Measurements from ENCODE around the gene ACAP2. TPM values are rescaled to one million over a fixed set of nuclear protein-coding genes. Genes with fewer than 3 reads are reported as not detected.
"Not testable (repeated sequence)": the region's sequence is repeated elsewhere in the genome, so short reads cannot be mapped to it uniquely, and the experiment has no call there.

The ACAP2 gene
- total RNA-seq, 1 donor from 2014 or later, result 36.5 TPM

GRCh38 chr3:195443391-195443989 is 670 bp upstream of the ACAP2 start:
- DNase-seq (ENCODE audit: low read depth in 2 of 2), result peak in 1 of 2 donors; percentile 5

GRCh38 chr3:195441992-195442572 is 738 bp downstream of the ACAP2 start:
- peak; percentile 16 to 17 for DNase-seq (ENCODE audit: low read depth in 2 of 2)

- peak; percentile 28 to 51 for DNase-seq (ENCODE audit: low read depth in 2 of 2)
Observed at GRCh38 chr3:195441476-195441991, 1.3 kb downstream of the ACAP2 start.

- peak in 1 of 2 donors; percentile 2 for DNase-seq (ENCODE audit: low read depth in 2 of 2)
Observed at GRCh38 chr3:195441051-195441450, 1.8 kb downstream of the ACAP2 start.

- no peak for DNase-seq (ENCODE audit: low read depth in 2 of 2)
Observed at GRCh38 chr3:195440379-195440778, 2.4 kb downstream of the ACAP2 start.

GRCh38 chr3:195438371-195438770 is 4.4 kb downstream of the ACAP2 start:
- no peak for DNase-seq (ENCODE audit: low read depth in 2 of 2)

GRCh38 chr3:195425849-195426248 is 17.0 kb downstream of the ACAP2 start:
- DNase-seq (ENCODE audit: low read depth in 2 of 2), result peak; percentile 10 to 47

GRCh38 chr3:195423818-195424217 is 19.0 kb downstream of the ACAP2 start:
- no peak for DNase-seq (ENCODE audit: low read depth in 2 of 2)

- no peak for DNase-seq (ENCODE audit: low read depth in 2 of 2)
Observed at GRCh38 chr3:195421400-195421799, 21.4 kb downstream of the ACAP2 start.

- no peak for DNase-seq (ENCODE audit: low read depth in 2 of 2)
Observed at GRCh38 chr3:195416795-195417194, 26.0 kb downstream of the ACAP2 start.

- no peak for DNase-seq (ENCODE audit: low read depth in 2 of 2)
Observed at GRCh38 chr3:195411836-195412235, 31.0 kb downstream of the ACAP2 start.

- no peak for DNase-seq (ENCODE audit: low read depth in 2 of 2)
Observed at GRCh38 chr3:195410546-195410945, 32.3 kb downstream of the ACAP2 start.

- DNase-seq (ENCODE audit: low read depth in 2 of 2), result no peak
Observed at GRCh38 chr3:195407531-195408409, 35.0 kb downstream of the ACAP2 start.

- DNase-seq (ENCODE audit: low read depth in 2 of 2), result peak in 1 of 2 donors; percentile 81
Observed at GRCh38 chr3:195405651-195406050, 37.2 kb downstream of the ACAP2 start.

GRCh38 chr3:195403841-195404408 is 38.9 kb downstream of the ACAP2 start:
- no peak for DNase-seq (ENCODE audit: low read depth in 2 of 2)

- no peak for DNase-seq (ENCODE audit: low read depth in 2 of 2)
Observed at GRCh38 chr3:195403244-195403643, 39.6 kb downstream of the ACAP2 start.

GRCh38 chr3:195401943-195402342 is 40.9 kb downstream of the ACAP2 start:
- no peak for DNase-seq (ENCODE audit: low read depth in 2 of 2)

- DNase-seq (ENCODE audit: low read depth in 2 of 2), result not testable (repeated sequence)
Observed at GRCh38 chr3:195398460-195398859, 44.4 kb downstream of the ACAP2 start.

- no peak for DNase-seq (ENCODE audit: low read depth in 2 of 2)
Observed at GRCh38 chr3:195397524-195397923, 45.3 kb downstream of the ACAP2 start.

GRCh38 chr3:195395208-195395816 is 47.5 kb downstream of the ACAP2 start:
- DNase-seq (ENCODE audit: low read depth in 2 of 2), result no peak

- no peak for DNase-seq (ENCODE audit: low read depth in 2 of 2)
Observed at GRCh38 chr3:195394700-195395099, 48.1 kb downstream of the ACAP2 start.
